ENCODE results near the gene FAM53A.
"Not testable (repeated sequence)": the region's sequence is repeated elsewhere in the genome, so short reads cannot be mapped to it uniquely, and the experiment has no call there.

Gene FAM53A

DNA sequence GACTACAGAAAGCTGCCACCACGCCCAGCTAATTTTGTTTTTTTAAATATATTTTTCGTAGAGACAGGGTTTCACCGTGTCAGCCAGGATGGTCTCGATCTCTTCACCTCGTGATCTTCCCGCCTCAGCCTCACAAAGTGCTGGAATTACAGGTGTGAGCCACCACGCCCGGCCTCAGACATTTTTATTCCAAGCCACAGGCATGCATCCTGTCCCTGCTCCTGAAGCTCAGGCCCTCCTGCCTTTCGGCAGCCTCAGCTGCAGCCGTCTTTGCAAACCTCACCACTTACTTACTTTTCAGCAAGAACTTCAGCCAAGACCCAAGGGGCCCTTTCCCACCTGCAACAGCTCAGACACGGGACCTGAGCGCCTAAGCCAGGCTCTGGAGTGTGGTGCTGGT is 26.0 kb downstream of the FAM53A start:
- DNase-seq, result no peak

DNA sequence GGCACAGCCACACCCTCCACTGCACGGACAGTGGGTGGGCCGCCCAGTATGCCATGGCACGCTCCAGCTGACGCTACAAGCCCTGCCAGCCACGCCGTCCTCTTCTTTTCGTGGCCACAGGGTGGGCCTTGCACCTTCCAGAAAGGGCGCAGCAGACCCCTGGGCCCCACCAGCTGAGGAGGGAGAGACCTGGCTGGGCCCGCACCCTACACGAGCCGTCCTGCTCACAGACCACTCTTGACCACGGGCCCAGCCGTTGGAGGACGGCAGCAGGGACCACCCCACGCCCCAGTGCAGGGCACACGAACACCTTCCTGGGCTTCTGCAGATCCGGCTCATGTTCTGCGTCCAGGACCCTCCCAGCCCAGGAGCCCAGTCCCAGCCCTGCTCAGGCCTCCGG is 27.1 kb downstream of the FAM53A start:
- no peak for DNase-seq

GRCh38 chr4:1656132-1656531 is 28.0 kb downstream of the FAM53A start:
- no peak for DNase-seq

DNA sequence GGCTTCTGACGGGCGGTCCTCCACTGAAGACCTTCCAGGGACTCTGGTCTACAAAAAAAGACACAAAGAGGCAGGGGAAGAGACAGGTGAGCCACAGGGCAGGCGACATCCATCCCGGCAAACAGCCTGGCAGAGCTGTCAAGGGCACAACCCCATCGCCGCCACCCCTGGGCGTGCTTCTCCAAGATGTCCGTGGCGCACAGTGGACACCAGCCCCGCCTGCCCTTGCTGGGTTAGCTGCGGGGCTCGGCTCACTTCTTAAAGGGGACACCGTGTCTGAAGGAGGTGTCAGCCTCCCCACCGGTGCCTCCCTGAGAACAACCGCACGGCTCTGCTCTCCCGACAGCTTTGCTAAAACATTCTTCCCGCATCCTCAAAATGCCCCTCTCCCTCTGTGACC is 28.4 kb downstream of the FAM53A start:
- no peak for DNase-seq

DNA sequence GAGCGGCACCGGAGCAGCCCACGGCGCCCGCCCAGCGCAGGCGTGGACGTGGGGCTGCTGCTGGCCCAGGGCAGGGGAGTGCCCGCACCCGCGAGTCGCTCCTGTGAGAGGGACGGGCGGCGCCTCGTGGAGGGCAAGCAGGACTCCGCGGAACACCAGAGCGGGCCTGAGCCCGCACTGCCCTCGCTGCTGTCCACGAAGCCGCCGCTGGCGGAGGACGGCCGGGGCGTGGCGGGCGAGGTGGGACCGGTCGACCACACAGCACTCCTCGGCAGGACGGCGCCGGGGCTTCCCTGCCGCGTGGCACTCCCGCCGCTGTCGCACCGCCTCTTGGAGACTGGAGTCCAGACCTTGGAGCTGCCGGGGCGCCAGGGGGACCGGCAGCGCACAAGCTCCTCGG is 29.0 kb downstream of the FAM53A start:
- no peak for DNase-seq

DNA sequence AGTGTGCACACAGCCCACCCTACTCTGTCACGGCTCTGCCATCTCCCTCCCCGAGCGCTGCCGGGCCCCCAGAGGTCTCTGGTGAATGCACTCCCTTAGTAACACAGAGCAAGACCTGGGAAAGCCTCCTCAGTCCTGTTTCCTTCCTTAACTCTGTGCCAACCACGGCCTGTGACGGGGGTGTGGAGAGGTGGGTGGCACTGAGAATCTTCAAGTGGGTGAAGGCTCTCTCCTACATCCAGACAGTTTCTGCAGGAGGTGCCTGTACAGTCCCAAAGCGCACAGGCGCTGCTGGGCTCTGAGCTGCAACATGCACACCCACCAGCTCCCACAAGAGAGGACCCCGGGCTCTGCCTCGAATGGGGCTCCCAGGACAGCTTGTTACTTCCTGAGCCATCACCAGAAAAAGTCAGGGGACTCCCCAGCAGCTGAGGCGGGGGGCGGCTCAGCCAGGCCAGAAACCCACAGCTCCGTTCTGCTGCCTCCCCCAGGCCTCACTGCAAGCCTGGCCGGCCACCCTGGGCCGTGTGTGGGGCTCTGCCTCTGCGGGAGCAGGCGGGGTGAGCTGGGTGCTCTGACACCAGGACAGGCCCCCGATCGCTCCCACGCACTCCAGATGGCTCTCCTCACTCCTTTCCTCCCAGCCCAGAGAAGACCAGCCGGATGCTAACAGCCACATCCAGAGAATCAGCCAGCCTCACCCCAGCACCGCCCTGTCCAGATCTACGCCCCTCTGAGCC is 29.7 kb downstream of the FAM53A start:
- no peak for DNase-seq

- no peak for DNase-seq
These were observed 30.3 kb downstream of the FAM53A start for GRCh38 chr4:1653776-1654175.

- no peak for DNase-seq
These were observed 32.0 kb downstream of the FAM53A start for GRCh38 chr4:1652088-1652487.

DNA sequence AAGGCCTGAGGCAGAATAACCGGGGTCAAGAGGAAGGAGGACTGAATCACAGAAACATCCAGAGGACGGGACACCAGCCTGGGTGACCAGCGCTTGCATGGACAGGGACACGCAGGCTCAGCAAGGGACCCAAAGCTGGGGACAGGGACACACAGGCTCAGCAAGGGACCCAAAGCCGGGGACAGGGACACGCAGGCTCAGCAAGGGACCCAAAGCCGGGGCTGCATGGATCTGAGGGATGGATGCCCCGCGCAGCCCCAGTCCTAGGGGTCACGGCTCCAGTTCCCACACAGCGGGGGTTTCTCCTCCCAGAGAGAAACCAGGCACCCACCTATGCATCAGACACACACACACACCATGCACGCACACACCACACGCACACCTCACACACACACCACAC is 32.5 kb downstream of the FAM53A start:
- no peak for DNase-seq

- no peak for DNase-seq
These were observed 35.2 kb downstream of the FAM53A start for GRCh38 chr4:1648962-1649361.

GRCh38 chr4:1647432-1647831 is 36.7 kb downstream of the FAM53A start:
- no peak for DNase-seq

DNA sequence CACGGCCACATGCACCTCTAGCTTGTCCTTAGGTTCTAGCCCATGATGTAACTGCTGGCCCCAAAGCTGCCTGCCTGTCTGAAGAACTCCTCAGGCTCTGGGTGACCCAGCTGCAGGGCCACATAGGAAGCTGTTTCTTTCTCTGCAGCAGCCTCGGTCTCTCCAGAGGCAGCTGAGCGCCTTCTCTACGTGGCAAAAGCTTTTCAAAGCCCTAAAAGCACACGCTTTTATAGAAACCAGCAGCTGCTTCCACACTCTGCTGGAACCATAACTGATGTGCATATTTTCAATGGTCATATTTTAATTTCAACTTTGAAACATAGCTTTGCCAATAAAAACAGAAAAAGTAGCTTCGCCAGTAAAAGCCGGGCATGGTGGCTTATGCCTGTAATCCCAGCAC is 37.4 kb downstream of the FAM53A start:
- DNase-seq, result no peak

- no peak for DNase-seq
These were observed 39.0 kb downstream of the FAM53A start for GRCh38 chr4:1644891-1645657.

- no peak for DNase-seq
These were observed 40.0 kb downstream of the FAM53A start for GRCh38 chr4:1643971-1644735.

DNA sequence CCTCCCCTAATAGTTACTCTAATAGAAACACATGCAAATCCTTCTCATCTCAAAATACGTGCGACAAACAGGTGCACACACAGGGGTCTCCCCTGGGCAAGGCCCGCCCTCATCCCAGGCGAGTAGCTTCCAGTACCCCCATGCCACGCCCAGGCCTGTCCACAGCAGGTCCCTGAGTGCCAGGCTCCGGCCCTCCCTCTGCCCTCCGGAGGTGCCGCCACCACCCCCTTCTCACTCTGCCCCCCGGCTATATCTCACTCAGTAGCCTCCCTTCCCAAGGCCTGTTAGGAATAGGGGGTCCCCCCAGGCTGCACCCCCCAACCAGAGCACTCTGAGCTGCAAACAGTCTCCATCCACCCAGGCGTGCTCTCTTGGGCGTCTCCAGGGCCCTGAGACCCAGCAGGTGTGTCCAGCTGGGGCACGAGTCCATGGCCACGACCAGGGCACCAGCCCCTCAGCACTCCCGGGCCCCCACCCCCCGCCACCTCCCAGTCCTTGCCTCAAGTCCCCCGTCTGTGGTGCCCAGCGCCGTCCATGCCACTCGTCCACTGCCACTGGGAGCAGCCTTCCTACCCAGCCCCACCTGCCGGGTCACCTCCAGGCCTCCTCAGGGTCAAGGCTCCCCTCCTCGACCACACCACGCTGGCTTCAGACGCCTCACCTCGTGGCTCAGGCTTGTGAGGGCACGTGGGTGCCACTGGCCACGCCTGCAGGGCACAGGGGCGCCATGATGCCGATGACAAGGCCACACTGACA is 41.7 kb downstream of the FAM53A start:
- no peak for DNase-seq

DNA sequence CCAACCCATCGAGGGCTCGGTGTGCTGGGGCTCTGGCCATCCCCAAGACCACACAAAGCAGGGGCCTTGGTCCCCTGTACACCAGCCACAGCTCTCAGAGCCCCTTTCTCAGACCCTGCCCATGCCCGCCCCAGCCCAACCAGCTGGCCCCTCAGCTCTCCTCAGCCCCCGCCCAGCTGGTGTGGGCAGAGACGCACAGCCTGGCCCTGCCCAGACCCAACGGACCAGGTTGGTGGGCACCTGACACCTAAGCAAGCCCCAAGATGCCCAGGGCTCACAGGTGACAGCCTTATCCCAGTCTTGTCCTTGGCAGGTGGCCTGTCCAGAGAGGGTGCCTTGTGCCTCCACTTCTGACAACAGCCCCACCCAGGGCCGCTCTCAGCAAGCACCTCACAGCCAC is 42.4 kb downstream of the FAM53A start:
- no peak for DNase-seq

DNA sequence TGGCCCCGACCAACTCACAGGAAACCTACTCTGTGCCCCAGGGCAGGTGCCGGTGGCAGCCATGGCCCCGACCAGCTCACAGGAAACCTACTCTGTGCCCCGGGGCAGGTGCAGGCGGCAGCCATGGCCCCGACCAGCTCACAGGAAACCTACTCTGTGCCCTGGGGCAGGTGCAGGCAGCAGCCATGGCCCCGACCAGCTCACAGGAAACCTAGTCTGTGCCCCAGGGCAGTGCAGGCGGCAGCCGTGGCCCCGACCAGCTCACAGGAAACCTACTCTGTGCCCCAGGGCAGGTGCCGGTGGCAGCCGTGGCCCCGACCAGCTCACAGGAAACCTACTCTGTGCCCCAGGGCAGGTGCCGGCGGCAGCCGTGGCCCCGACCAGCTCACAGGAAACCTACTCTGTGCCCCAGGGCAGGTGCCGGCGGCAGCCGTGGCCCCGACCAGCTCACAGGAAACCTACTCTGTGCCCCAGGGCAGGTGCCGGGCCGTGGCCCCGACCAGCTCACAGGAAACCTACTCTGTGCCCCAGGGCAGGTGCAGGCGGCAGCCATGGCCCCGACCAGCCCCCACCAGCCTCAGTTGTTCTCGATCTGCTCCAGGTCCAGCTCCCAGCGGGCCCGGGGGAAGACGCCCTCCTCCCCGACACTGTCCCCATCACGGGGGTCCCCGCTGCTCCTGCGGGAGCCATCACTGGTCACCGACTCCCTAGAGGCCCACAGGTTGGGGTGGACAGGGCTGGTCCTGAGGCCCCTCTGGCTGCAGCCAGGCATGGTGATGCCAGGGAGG is 43.2 kb downstream of the FAM53A start:
- not testable (repeated sequence) for DNase-seq

- no peak for DNase-seq
These were observed 43.9 kb downstream of the FAM53A start for GRCh38 chr4:1640190-1640589.

DNA sequence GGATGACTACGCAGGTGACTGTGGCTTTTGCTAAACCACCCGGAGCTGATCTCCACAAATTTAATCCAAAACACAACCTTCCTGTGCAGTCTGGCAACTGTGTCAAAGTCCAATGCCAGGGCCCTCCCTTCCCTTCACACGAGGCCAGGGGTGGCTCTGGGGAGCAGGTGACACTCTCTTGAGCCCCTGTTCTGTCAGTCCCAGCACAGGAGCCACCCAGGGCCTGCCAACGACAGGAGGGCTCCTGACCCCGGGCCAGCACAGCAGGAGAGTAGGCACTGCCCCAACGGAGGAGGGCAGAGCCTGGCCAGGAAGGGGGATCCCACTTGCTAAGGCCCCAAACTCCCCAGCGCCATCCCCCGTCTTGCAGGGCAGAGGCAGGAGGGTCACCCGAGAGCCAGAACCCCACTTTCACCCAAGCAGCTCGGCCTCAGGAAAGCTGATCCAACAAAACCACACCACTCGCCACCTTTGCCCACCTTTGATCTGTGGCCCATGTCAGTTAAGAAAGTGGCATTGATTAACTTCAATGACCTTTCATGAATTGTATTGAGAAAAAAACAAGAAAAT is 44.7 kb downstream of the FAM53A start:
- DNase-seq, result no peak

DNA sequence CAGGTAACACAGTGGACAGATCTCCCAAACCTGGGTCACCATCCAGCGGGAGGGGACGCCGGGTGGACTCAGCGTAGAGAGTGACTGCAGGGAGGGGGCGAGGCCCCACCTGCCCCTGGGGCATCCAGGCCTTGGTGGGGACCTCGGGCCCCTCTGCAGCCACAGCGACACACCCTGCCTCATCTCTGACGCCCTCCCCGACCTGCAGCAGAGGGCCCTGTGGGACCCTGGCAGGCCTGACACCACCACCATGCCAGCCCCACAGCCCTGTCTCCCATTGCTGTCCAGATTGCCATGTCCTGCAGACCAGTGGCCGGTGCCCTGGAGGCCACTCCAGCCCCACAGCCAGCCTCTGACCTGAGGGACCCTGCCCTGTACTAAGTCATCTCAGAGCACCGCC is 45.2 kb downstream of the FAM53A start:
- DNase-seq, result no peak

DNA sequence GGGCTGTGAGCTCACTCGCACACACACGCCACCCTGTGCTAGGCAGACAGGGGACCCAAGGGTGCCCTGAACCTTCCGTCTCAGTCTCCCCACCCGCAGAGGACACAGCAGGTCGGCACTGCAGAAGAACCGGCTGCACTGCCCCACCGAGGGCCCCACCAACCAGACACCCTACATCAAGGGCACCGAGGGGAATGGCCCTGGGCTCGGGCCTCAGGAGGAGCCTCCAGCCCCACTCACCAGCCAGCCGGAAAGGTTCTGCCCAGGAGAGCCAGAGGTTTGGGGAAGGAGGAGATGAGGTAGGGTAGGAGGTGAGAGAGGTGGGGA is 45.9 kb downstream of the FAM53A start:
- no peak for DNase-seq

Measured in activated CD4-positive, CD25-positive, alpha-beta regulatory T cell treated with anti-CD3 and anti-CD28 coated beads, Interleukin-2, amount 50 U/mL, for 72 hours (primary cell).